Ishikawa (cell line): ENCODE measurements around the gene IWS1.

Source experiments
- EP300 ChIP-seq: IDR thresholded peaks from 2 replicates; pipeline ENCODE4 v1.6.1; 2012; ENCODE audit warnings: borderline replicate concordance
- RAD21 ChIP-seq: IDR thresholded peaks from 2 replicates; pipeline ENCODE4 v1.6.1; 2012; ENCODE audit warnings: low read depth
- TAF1 ChIP-seq: IDR thresholded peaks from 2 replicates; pipeline ENCODE4 v1.6.1; 2012; ENCODE audit warnings: low read depth, mild to moderate bottlenecking
- TEAD4 ChIP-seq: IDR thresholded peaks from 2 replicates; pipeline ENCODE4 v1.6.1; 2012
- USF1 ChIP-seq: IDR thresholded peaks from 2 replicates; pipeline ENCODE4 v1.6.1; 2012
- ZBTB7A ChIP-seq: IDR thresholded peaks from 2 replicates; pipeline ENCODE4 v1.6.1; 2012; ENCODE audit warnings: low read depth

GRCh38 chr2:127575185-127575765 is 49.0 kb upstream of the IWS1 start:
- TF ChIP-seq ZBTB7A (no peak), TAF1 (no peak), EP300 (no peak), USF1 (no peak), RAD21 (no peak), TEAD4 (no peak)
